H9 (cell line): ENCODE measurements around the gene SAMM50. TPM values are rescaled to one million over a fixed set of nuclear protein-coding genes. Genes with fewer than 3 reads are reported as not detected.

Experiments
- DNase-seq: peaks from one replicate; pipeline ENCODE4 v3.0.0-alpha.2; 2017
- H2AFZ ChIP-seq: one replicate; pipeline ENCODE4 v1.6.1; 2013; ENCODE audit warnings: mild to moderate bottlenecking, low read length, control low read depth, moderate library complexity
- H2AK5ac ChIP-seq: 2 replicates; pipeline ENCODE4 v1.6.1; 2013; ENCODE audit warnings: low read length, control low read depth, mixed read lengths; ENCODE audit not compliant: insufficient read length
- H2BK120ac ChIP-seq: one replicate; pipeline ENCODE4 v1.6.1; 2013; ENCODE audit warnings: low read depth, mild to moderate bottlenecking, low read length, control low read depth, inconsistent platforms; ENCODE audit not compliant: poor library complexity, severe bottlenecking
- H2BK12ac ChIP-seq: 2 replicates; pipeline ENCODE4 v1.6.1; 2013; ENCODE audit warnings: low read length, control low read depth, mixed read lengths, low read depth; ENCODE audit not compliant: insufficient read length
- H2BK15ac ChIP-seq: 2 replicates; pipeline ENCODE4 v1.6.1; 2013; ENCODE audit warnings: low read depth, low read length, control low read depth
- H2BK20ac ChIP-seq: one replicate; pipeline ENCODE4 v1.6.1; 2013; ENCODE audit warnings: low read depth, mild to moderate bottlenecking, low read length, control low read depth, inconsistent platforms; ENCODE audit not compliant: poor library complexity, severe bottlenecking
- H2BK5ac ChIP-seq: 2 replicates; pipeline ENCODE4 v1.6.1; 2013; ENCODE audit warnings: low read length, control low read depth, mixed read lengths; ENCODE audit not compliant: insufficient read length
- H3K14ac ChIP-seq: 2 replicates; pipeline ENCODE4 v1.6.1; 2013; ENCODE audit warnings: low read length, control low read depth; ENCODE audit not compliant: insufficient read depth
- H3K18ac ChIP-seq: 2 replicates; pipeline ENCODE4 v1.6.1; 2013; ENCODE audit warnings: low read depth, mild to moderate bottlenecking, mixed read lengths, low read length, control low read depth; ENCODE audit not compliant: insufficient read length
- H3K23ac ChIP-seq: 2 replicates; pipeline ENCODE4 v1.6.1; 2013; ENCODE audit warnings: low read length, control low read depth, mixed read lengths, low read depth; ENCODE audit not compliant: insufficient read length
- H3K23me2 ChIP-seq: 2 replicates; pipeline ENCODE4 v1.6.1; 2013; ENCODE audit warnings: low read depth, mild to moderate bottlenecking, mixed read lengths, low read length, control low read depth; ENCODE audit not compliant: insufficient read length, poor library complexity, severe bottlenecking
- H3K27ac ChIP-seq: 2 replicates; pipeline ENCODE4 v1.5.1; 2013; ENCODE audit warnings: low read length, control low read depth, mixed read lengths, low read depth; ENCODE audit not compliant: insufficient read length
- H3K27me3 ChIP-seq: 2 replicates; pipeline ENCODE4 v1.6.1; 2013; ENCODE audit warnings: low read length, control low read depth, inconsistent platforms; ENCODE audit not compliant: insufficient read depth
- H3K4ac ChIP-seq: 2 replicates; pipeline ENCODE4 v1.6.1; 2013; ENCODE audit warnings: low read depth, mild to moderate bottlenecking, control low read depth, inconsistent platforms, low read length, moderate library complexity
- H3K4me1 ChIP-seq: 2 replicates; pipeline ENCODE4 v1.6.1; 2013; ENCODE audit warnings: low read length, control low read depth, inconsistent platforms; ENCODE audit not compliant: insufficient read depth
- H3K4me2 ChIP-seq: 2 replicates; pipeline ENCODE4 v1.6.1; 2013; ENCODE audit warnings: low read length, control low read depth, mixed read lengths; ENCODE audit not compliant: insufficient read length, insufficient read depth
- H3K56ac ChIP-seq: 2 replicates; pipeline ENCODE4 v1.6.1; 2013; ENCODE audit warnings: low read depth, mild to moderate bottlenecking, mixed read lengths, low read length, control low read depth; ENCODE audit not compliant: insufficient read length
- H3K79me1 ChIP-seq: 2 replicates; pipeline ENCODE4 v1.6.1; 2013; ENCODE audit warnings: low read depth, mild to moderate bottlenecking, moderate library complexity, low read length, control low read depth, inconsistent platforms; ENCODE audit not compliant: insufficient read depth, poor library complexity, severe bottlenecking
- H3K79me2 ChIP-seq: 2 replicates; pipeline ENCODE4 v1.6.1; 2013; ENCODE audit warnings: low read length, control low read depth, inconsistent platforms; ENCODE audit not compliant: insufficient read depth
- H3K9ac ChIP-seq: 2 replicates; pipeline ENCODE4 v1.6.1; 2013; ENCODE audit warnings: low read length, control low read depth, mixed read lengths; ENCODE audit not compliant: insufficient read length; ENCODE audit errors: extremely low read depth
- H3K9me3 ChIP-seq: one replicate; pipeline ENCODE4 v1.6.1; 2013; ENCODE audit warnings: low read depth, low read length, inconsistent platforms; ENCODE audit not compliant: control insufficient read depth
- H3T11ph ChIP-seq: one replicate; pipeline ENCODE4 v1.6.1; 2013; ENCODE audit warnings: mild to moderate bottlenecking, low read length, control low read depth, inconsistent platforms
- H4K20me1 ChIP-seq: one replicate; pipeline ENCODE4 v1.6.1; 2013; ENCODE audit not compliant: control insufficient read depth, insufficient read length, insufficient read depth
- H4K5ac ChIP-seq: 2 replicates; pipeline ENCODE4 v1.6.1; 2013; ENCODE audit warnings: low read depth, mild to moderate bottlenecking, mixed read lengths, low read length, control low read depth; ENCODE audit not compliant: insufficient read length
- H4K8ac ChIP-seq: replicated peaks from 2 replicates; pipeline ENCODE4 v1.6.1; 2013; ENCODE audit warnings: low read length, control low read depth, mixed read lengths, low read depth; ENCODE audit not compliant: insufficient read length
- H4K91ac ChIP-seq: 2 replicates; pipeline ENCODE4 v1.6.1; 2013; ENCODE audit warnings: low read depth, mild to moderate bottlenecking, moderate library complexity, mixed read lengths, low read length, control low read depth; ENCODE audit not compliant: insufficient read length
- H3K27ac Mint-ChIP-seq, 3 experiments: 2 replicates in 2 of 3; 3 replicates in 1 of 3; pipeline ENCODE4 v1.8.0; 2020 to 2021; ENCODE audit warnings: mixed read lengths in 3 of 3, mild to moderate bottlenecking in 1 of 3, moderate library complexity in 1 of 3
- H3K27me3 Mint-ChIP-seq: 2 replicates; pipeline ENCODE4 v1.8.0; 2021; ENCODE audit warnings: low read depth, mild to moderate bottlenecking, moderate library complexity, mixed read lengths
- H3K36me3 Mint-ChIP-seq, 3 experiments: 2 replicates in 2 of 3; 3 replicates in 1 of 3; pipeline ENCODE4 v1.8.0; 2020 to 2021; ENCODE audit warnings: low read depth in 3 of 3, mixed read lengths in 3 of 3; ENCODE audit not compliant: insufficient read depth in 1 of 3
- H3K4me1 Mint-ChIP-seq, 2 experiments: 2 replicates each; pipeline ENCODE4 v1.8.0; 2020; ENCODE audit warnings: mixed read lengths in 2 of 2
- H3K4me3 Mint-ChIP-seq, 2 experiments: 2 replicates in 1 of 2; 3 replicates in 1 of 2; pipeline ENCODE4 v1.8.0; 2020 to 2021; ENCODE audit warnings: mild to moderate bottlenecking in 2 of 2, mixed read lengths in 2 of 2, moderate library complexity in 1 of 2
- H3K9me3 Mint-ChIP-seq, 2 experiments: 2 replicates in 1 of 2; 3 replicates in 1 of 2; pipeline ENCODE4 v1.8.0; 2020; ENCODE audit warnings: mild to moderate bottlenecking in 2 of 2, mixed read lengths in 2 of 2, moderate library complexity in 1 of 2
- WGBS: extraction: QIAGEN DNeasy Blood & Tissue Kit; methylation state at CpG from one replicate; pipeline ENCODE4 v1.1.7; 2013; ENCODE audit warnings: missing lambda C conversion rate, low lambda C conversion rate, mixed read lengths; ENCODE audit not compliant: insufficient read length; ENCODE audit errors: extremely low coverage; 5-methylcytosine and 5-hydroxymethylcytosine counted together
- total RNA-seq: library from RNA; stranded (reverse); gene quantifications from 2 replicates; pipeline ENCODE4 v1.2.1, GENCODE V29; 2021
- TF ChIP-seq, protein P1 (sequence below): fragments of 200-600 bp; sonication (generic); conservative IDR thresholded peaks from 3 replicates; pipeline ENCODE4 v1.8.0; 2021; ENCODE audit warnings: antibody characterized with exemption, mild to moderate bottlenecking

Gene SAMM50
- total RNA-seq, 1 experiment from 2014 or later: 57.2 TPM

DNA sequence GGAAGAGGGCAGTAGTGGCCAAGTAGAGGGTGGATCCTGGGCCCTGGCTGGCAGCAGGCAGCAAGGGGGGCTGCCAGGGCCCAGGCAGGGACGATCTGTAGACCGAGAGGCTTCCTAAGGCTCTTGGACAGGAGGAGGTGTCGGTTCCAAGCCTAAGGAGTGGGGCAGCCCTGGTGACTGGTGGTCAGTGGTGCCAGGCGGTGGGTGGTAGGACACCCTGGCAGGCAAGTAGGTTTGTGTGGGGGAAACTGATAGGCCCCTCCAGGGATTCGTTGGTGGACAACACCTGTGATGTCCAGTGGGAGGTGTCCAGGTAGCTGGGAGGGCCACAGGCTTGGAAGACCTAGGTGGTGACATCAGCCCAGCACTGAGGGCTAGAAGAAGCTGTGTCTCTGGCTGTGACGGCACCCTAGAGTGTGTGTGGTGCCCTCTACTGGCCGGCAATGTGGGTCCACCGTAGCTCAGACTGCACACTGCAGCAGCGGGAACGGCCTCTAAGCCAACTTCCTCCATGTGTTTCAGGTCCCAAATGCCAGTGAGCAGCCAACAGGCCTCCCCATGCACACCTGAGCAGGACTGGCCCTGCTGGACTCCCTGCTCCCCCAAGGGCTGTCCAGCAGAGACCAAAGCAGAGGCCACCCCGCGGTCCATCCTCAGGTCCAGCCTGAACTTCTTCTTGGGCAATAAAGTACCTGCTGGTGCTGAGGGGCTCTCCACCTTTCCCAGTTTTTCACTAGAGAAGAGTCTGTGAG is 9.4 kb upstream of the SAMM50 start:
- Histone ChIP-seq H3K9ac (no peak overlapping the region), H3K9me3 (no peaks in the 10 kb centered on the region), H3K14ac (no peak overlapping the region), H2BK12ac (no peak overlapping the region), H2AFZ (no peak overlapping the region), H4K20me1 (no peaks in the 10 kb centered on the region), H3K4me1 (no peaks in the 10 kb centered on the region), H2BK120ac (no peak overlapping the region), H3K4ac (no peak overlapping the region), H4K91ac (no peak overlapping the region), H3K27ac (no peak overlapping the region), H3K79me1 (no peaks in the 10 kb centered on the region), H3K27me3 (no peaks in the 10 kb centered on the region), H2AK5ac (no peak overlapping the region), H3K56ac (no peak overlapping the region), H3K23me2 (no peaks in the 10 kb centered on the region), H2BK20ac (no peak overlapping the region), H4K5ac (no peak overlapping the region), H3T11ph (no peak overlapping the region), H3K4me2 (no peak overlapping the region), H2BK5ac (no peak overlapping the region), H3K79me2 (no peaks in the 10 kb centered on the region), H2BK15ac (no peak overlapping the region), H4K8ac (no peak overlapping the region), H3K23ac (no peak overlapping the region), H3K18ac (no peak overlapping the region)
- Mint-ChIP-seq H3K9me3 (peaks cover 0 to 2% of the 10 kb centered on the region in 2 experiments; a peak in 2 of 5 replicates), H3K4me3 (no peak overlapping the region), H3K36me3 (peaks cover 35 to 67% (median 65%) of the 10 kb centered on the region in 3 experiments), H3K27me3 (no peaks in the 10 kb centered on the region), H3K4me1 (no peaks in the 10 kb centered on the region), H3K27ac (peak overlapping the region in 2 of 3 experiments; percentile 3 to 71; a peak in 3 of 7 replicates)
- TF ChIP-seq, protein P1, sequence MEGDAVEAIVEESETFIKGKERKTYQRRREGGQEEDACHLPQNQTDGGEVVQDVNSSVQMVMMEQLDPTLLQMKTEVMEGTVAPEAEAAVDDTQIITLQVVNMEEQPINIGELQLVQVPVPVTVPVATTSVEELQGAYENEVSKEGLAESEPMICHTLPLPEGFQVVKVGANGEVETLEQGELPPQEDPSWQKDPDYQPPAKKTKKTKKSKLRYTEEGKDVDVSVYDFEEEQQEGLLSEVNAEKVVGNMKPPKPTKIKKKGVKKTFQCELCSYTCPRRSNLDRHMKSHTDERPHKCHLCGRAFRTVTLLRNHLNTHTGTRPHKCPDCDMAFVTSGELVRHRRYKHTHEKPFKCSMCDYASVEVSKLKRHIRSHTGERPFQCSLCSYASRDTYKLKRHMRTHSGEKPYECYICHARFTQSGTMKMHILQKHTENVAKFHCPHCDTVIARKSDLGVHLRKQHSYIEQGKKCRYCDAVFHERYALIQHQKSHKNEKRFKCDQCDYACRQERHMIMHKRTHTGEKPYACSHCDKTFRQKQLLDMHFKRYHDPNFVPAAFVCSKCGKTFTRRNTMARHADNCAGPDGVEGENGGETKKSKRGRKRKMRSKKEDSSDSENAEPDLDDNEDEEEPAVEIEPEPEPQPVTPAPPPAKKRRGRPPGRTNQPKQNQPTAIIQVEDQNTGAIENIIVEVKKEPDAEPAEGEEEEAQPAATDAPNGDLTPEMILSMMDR: peak; percentile 81
- peak; percentile 71 for DNase-seq
- WGBS: no CpG with 5 or more reads among the region's 12 CpGs
